ENCODE results near the gene TIMM44. TPM values are rescaled to one million over a fixed set of nuclear protein-coding genes. Genes with fewer than 3 reads are reported as not detected.
"Not testable (repeated sequence)": the region's sequence is repeated elsewhere in the genome, so short reads cannot be mapped to it uniquely, and the experiment has no call there.

TIMM44 gene
- total RNA-seq, 1 experiment from 2014 or later = 114 TPM

- not testable (repeated sequence) for H2BK12ac ChIP-seq (ENCODE audit: insufficient read length, low read depth, low read length); H3K27ac Mint-ChIP-seq; H3K4me1 ChIP-seq (ENCODE audit: insufficient read depth, low read length); H3K18ac ChIP-seq (ENCODE audit: insufficient read length, low read depth, low read length); H4K91ac ChIP-seq (ENCODE audit: insufficient read length, low read depth, low read length); DNase-seq; H3K9me3 ChIP-seq (ENCODE audit: control insufficient read depth, low read depth, low read length); H3K79me1 ChIP-seq (ENCODE audit: insufficient read depth, low read depth, low read length, poor library complexity, severe bottlenecking); H2BK20ac ChIP-seq (ENCODE audit: low read depth, low read length, poor library complexity, severe bottlenecking); H3K56ac ChIP-seq (ENCODE audit: insufficient read length, low read depth, low read length); H3K23ac ChIP-seq (ENCODE audit: insufficient read length, low read depth, low read length); H4K20me1 ChIP-seq (ENCODE audit: control insufficient read depth, insufficient read depth, insufficient read length); H3K14ac ChIP-seq (ENCODE audit: insufficient read depth, low read length); H3K9ac ChIP-seq (ENCODE audit: extremely low read depth, insufficient read length, low read length); H4K5ac ChIP-seq (ENCODE audit: insufficient read length, low read depth, low read length); H3K27ac ChIP-seq (ENCODE audit: insufficient read length, low read depth, low read length); H3T11ph ChIP-seq (ENCODE audit: low read length); H2BK5ac ChIP-seq (ENCODE audit: insufficient read length, low read length); H2BK120ac ChIP-seq (ENCODE audit: low read depth, low read length, poor library complexity, severe bottlenecking); H3K4ac ChIP-seq (ENCODE audit: low read depth, low read length); H2AFZ ChIP-seq (ENCODE audit: low read length); H4K8ac ChIP-seq (replicated peaks; ENCODE audit: insufficient read length, low read depth, low read length); H2BK15ac ChIP-seq (ENCODE audit: low read depth, low read length); H3K79me2 ChIP-seq (ENCODE audit: insufficient read depth, low read length); H2AK5ac ChIP-seq (ENCODE audit: insufficient read length, low read length); H3K9me3 Mint-ChIP-seq
- peak overlapping the region; percentile 56 to 77 for H3K4me3 Mint-ChIP-seq
- Histone ChIP-seq H3K23me2 (ENCODE audit: insufficient read length, low read depth, low read length, poor library complexity, severe bottlenecking) (peaks cover 17% of the 10 kb centered on the region), H3K27me3 (ENCODE audit: insufficient read depth, low read length) (peaks cover 16% of the 10 kb centered on the region; the same call in 1 of the 2 replicates), H3K4me2 (ENCODE audit: insufficient read depth, insufficient read length, low read length) (peak overlapping the region; percentile 74)
- H3K4me1 Mint-ChIP-seq = peaks cover 20 to 27% of the 10 kb centered on the region in 2 experiments
- H3K36me3 Mint-ChIP-seq (ENCODE audit: insufficient read depth in 1 of 3, low read depth in 3 of 3) = peaks cover 7 to 10% (median 9%) of the 10 kb centered on the region in 3 experiments; a peak in 5 of 7 replicates
- WGBS (ENCODE audit: extremely low coverage, insufficient read length, low lambda C conversion rate) = no CpG with 5 or more reads among the region's 29 CpGs
- peak; percentile 12; the same call in 1 of the 3 replicates for TF ChIP-seq CTCF (conservative IDR thresholded peaks at IDR 0.05)
- H3K27me3 Mint-ChIP-seq (ENCODE audit: low read depth) = peaks cover 55% of the 10 kb centered on the region
Observed at GRCh38 chr19:7918062-7918614, 25.3 kb downstream of the TIMM44 start.
